Keratinocyte (primary cell): ENCODE results near the gene ARRDC1. TPM values are rescaled to one million over a fixed set of nuclear protein-coding genes. Genes with fewer than 3 reads are reported as not detected.

Source experiments
- DNase-seq: peaks from one replicate; pipeline ENCODE4 v3.0.0-alpha.2; 2011; ENCODE audit warnings: low read depth, missing footprints, low spot score
- FAIRE-seq: peaks from 2 replicates; lab custom pipeline; 2011; peaks lifted over from hg19 to GRCh38; lab: Jason Lieb, UNC
- H2AFZ ChIP-seq: 2 replicates; pipeline ENCODE4 v1.6.0; 2012; ENCODE audit warnings: low read length, control low read depth, inconsistent platforms; ENCODE audit not compliant: control insufficient read depth
- H3K27ac ChIP-seq: 2 replicates; pipeline ENCODE4 v1.5.1; 2011; ENCODE audit warnings: low read length; ENCODE audit not compliant: control insufficient read depth, insufficient read depth
- H3K27me3 ChIP-seq: 3 replicates; pipeline ENCODE4 v1.6.0; 2011; ENCODE audit warnings: low read length; ENCODE audit not compliant: control insufficient read depth, insufficient read depth; ENCODE audit errors: extremely low read depth
- H3K36me3 ChIP-seq, 2 experiments: 2 replicates in 1 of 2; 3 replicates in 1 of 2; pipeline ENCODE4 v1.5.1; 2011; ENCODE audit warnings: low read length in 2 of 2, mild to moderate bottlenecking in 1 of 2; ENCODE audit not compliant: control insufficient read depth in 2 of 2, insufficient read depth in 2 of 2; ENCODE audit errors: extremely low read depth in 1 of 2
- H3K4me1 ChIP-seq: 3 replicates; pipeline ENCODE4 v1.5.1; 2011; ENCODE audit warnings: low read length; ENCODE audit not compliant: control insufficient read depth, insufficient read depth; ENCODE audit errors: extremely low read depth
- H3K4me2 ChIP-seq: 3 replicates; pipeline ENCODE4 v1.6.0; 2011; ENCODE audit warnings: low read depth, low read length; ENCODE audit not compliant: control insufficient read depth, insufficient read depth; ENCODE audit errors: extremely low read depth
- H3K4me3 ChIP-seq, 3 experiments: fragments of 200-600 bp in 1 of 3; sonication (generic) in 1 of 3; 2 replicates in 2 of 3; 3 replicates in 1 of 3; pipeline ENCODE4 v1.5.1; 2011 to 2016; ENCODE audit warnings: low read length in 3 of 3, mild to moderate bottlenecking in 3 of 3, control low read depth in 2 of 3, inconsistent platforms in 1 of 3, low read depth in 1 of 3, mixed read lengths in 1 of 3, mixed run types in 1 of 3, moderate library complexity in 1 of 3; ENCODE audit not compliant: control insufficient read depth in 2 of 3, insufficient read depth in 2 of 3; ENCODE audit errors: extremely low read depth in 1 of 3
- H3K79me2 ChIP-seq: 2 replicates; pipeline ENCODE4 v1.6.0; 2012; ENCODE audit warnings: low read length; ENCODE audit not compliant: control insufficient read depth, insufficient read depth
- H3K9ac ChIP-seq: 3 replicates; pipeline ENCODE4 v1.6.0; 2011; ENCODE audit warnings: low read length; ENCODE audit not compliant: control insufficient read depth, insufficient read depth; ENCODE audit errors: extremely low read depth
- H3K9me1 ChIP-seq: 3 replicates; pipeline ENCODE4 v1.6.0; 2011; ENCODE audit warnings: low read length; ENCODE audit not compliant: control insufficient read depth, insufficient read depth; ENCODE audit errors: extremely low read depth
- H3K9me3 ChIP-seq: 2 replicates; pipeline ENCODE4 v1.5.1; 2012; ENCODE audit warnings: low read depth, low read length; ENCODE audit not compliant: control insufficient read depth
- H4K20me1 ChIP-seq: 3 replicates; pipeline ENCODE4 v1.6.0; 2011; ENCODE audit warnings: low read length; ENCODE audit not compliant: control insufficient read depth, insufficient read depth; ENCODE audit errors: extremely low read depth
- CTCF ChIP-seq, 3 experiments: IDR thresholded peaks in 1 of 3; conservative IDR thresholded peaks in 1 of 3; optimal IDR thresholded peaks in 1 of 3; 2 replicates in 2 of 3; 3 replicates in 1 of 3; pipeline versions ENCODE3 to v1.5.1; 2011; ENCODE audit warnings: low read length in 3 of 3, mild to moderate bottlenecking in 3 of 3, moderate library complexity in 2 of 3, control low read depth in 1 of 3, inconsistent platforms in 1 of 3; ENCODE audit not compliant: insufficient read depth in 2 of 3; ENCODE audit errors: extremely low read depth in 1 of 3
- EZH2 ChIP-seq: IDR thresholded peaks from one replicate; pipeline ENCODE4 v1.6.1; 2012; ENCODE audit warnings: inconsistent platforms, mild to moderate bottlenecking, low read length, moderate library complexity
- dilution Hi-C: fragments of 300-500 bp; cut with MboI; formaldehyde crosslinking; loops from one replicate; pipeline ENCODE4 v1.7.0; 2020; ENCODE audit warnings: low sequenced_read_pairs; ENCODE audit not compliant: extremely low pct_ligation_motif_present
- polyA plus RNA-seq, 5 experiments: library from polyadenylated mRNA; depleted of rRNA in 3 of 5; stranded (reverse) in 3 of 5; stranded (forward) in 1 of 5; unstranded in 1 of 5; fragments of >200 nt; gene quantifications; 1 replicate in 1 of 5; 2 replicates in 3 of 5; 3 replicates in 1 of 5; pipeline versions ENCODE4 v1.2.1 to v1.2.3, GENCODE V29; 2011 to 2012; ENCODE audit warnings: missing spikeins in 2 of 5, low read depth in 1 of 5, low replicate concordance in 1 of 5

The ARRDC1 gene
- polyA plus RNA-seq, 1 donor (not counting 4 experiments of a cell fraction or from before 2014, with no cell fraction given): 94.7 TPM

GRCh38 chr9:137579259-137579604, 26.3 kb upstream of the ARRDC1 start:
- Histone ChIP-seq H3K4me2 (peak overlapping the region; percentile 70), H2AFZ (peak overlapping the region; percentile 67), H4K20me1 (no peaks in the 10 kb centered on the region), H3K9me1 (no peaks in the 10 kb centered on the region), H3K27me3 (no peaks in the 10 kb centered on the region), H3K79me2 (peaks cover 39% of the 10 kb centered on the region), H3K4me1 (peaks cover 27% of the 10 kb centered on the region), H3K4me3 (peak overlapping the region; percentile 29 to 90 (median 44)), H3K27ac (peak overlapping the region; percentile 41), H3K9ac (peak overlapping the region; percentile 67), H3K9me3 (no peaks in the 10 kb centered on the region), H3K36me3 (peaks cover 30 to 41% of the 10 kb centered on the region in 2 experiments)
- dilution Hi-C loops: no loop called here
- DNase-seq (no peak), FAIRE-seq (no peak)
- TF ChIP-seq EZH2 (no peak), CTCF (optimal IDR thresholded peaks at IDR 0.05 in 1 of 3, IDR thresholded peaks at IDR 0.05 in 1 of 3, conservative IDR thresholded peaks at IDR 0.05 in 1 of 3; ENCODE audit: extremely low read depth in 1 of 3, insufficient read depth in 2 of 3, low read length in 3 of 3) (no peak)

GRCh38 chr9:137580209-137580953, 25.1 kb upstream of the ARRDC1 start:
- peaks cover 42% of the 10 kb centered on the region for H3K79me2 ChIP-seq
- no peak overlapping the region for H2AFZ ChIP-seq
- H3K36me3 ChIP-seq: peaks cover 27 to 44% of the 10 kb centered on the region in 2 experiments
- no peak overlapping the region for H3K4me2 ChIP-seq
- H3K4me1 ChIP-seq: peaks cover 27% of the 10 kb centered on the region
- H4K20me1 ChIP-seq: peaks cover 2% of the 10 kb centered on the region
- no peaks in the 10 kb centered on the region for H3K9me3 ChIP-seq
- no peaks in the 10 kb centered on the region for H3K27me3 ChIP-seq
- dilution Hi-C loops: no loop called here
- no peak for DNase-seq
- FAIRE-seq: no peak
- H3K9me1 ChIP-seq: no peaks in the 10 kb centered on the region
- H3K27ac ChIP-seq: no peak overlapping the region
- TF ChIP-seq EZH2: no peak
- TF ChIP-seq CTCF (optimal IDR thresholded peaks at IDR 0.05 in 1 of 3, IDR thresholded peaks at IDR 0.05 in 1 of 3, conservative IDR thresholded peaks at IDR 0.05 in 1 of 3; ENCODE audit: extremely low read depth in 1 of 3, insufficient read depth in 2 of 3, low read length in 3 of 3): peak in 1 of 3 experiments; percentile 12
- H3K9ac ChIP-seq: no peak overlapping the region
- H3K4me3 ChIP-seq: no peak overlapping the region
